Measurements from ENCODE around the gene CNGA1.

- TF ChIP-seq CTCF (IDR thresholded peaks at IDR 0.05) (peak; percentile 46), ZFX (IDR thresholded peaks at IDR 0.05; ENCODE audit: borderline replicate concordance) (no peak)
Observed at GRCh38 chr4:48016141-48017107, at the start of gene CNGA1, which contains the start of gene NIPAL1.
